Lung microvascular endothelial cell (primary cell): ENCODE measurements around the gene ABCA5. TPM values are rescaled to one million over a fixed set of nuclear protein-coding genes. Genes with fewer than 3 reads are reported as not detected.
"Not testable (repeated sequence)": the region's sequence is repeated elsewhere in the genome, so short reads cannot be mapped to it uniquely, and the experiment has no call there.

Source experiments
- DNase-seq, 2 donors: peaks; one replicate each; pipeline versions ENCODE4 v3.0.0 to v3.0.0-alpha.2; 2010; ENCODE audit warnings: low read depth in 2 of 2
- total RNA-seq: library from RNA; depleted of rRNA; stranded (reverse); fragments of >200 nt; gene quantifications from 2 replicates; pipeline ENCODE4 v1.2.1, GENCODE V29; 2014

Gene ABCA5
- total RNA-seq, 1 donor from 2014 or later: 17.1 TPM

- DNase-seq: no peak
These were observed 113.7 kb downstream of the ABCA5 start for GRCh38 chr17:69213059-69213813.

DNA sequence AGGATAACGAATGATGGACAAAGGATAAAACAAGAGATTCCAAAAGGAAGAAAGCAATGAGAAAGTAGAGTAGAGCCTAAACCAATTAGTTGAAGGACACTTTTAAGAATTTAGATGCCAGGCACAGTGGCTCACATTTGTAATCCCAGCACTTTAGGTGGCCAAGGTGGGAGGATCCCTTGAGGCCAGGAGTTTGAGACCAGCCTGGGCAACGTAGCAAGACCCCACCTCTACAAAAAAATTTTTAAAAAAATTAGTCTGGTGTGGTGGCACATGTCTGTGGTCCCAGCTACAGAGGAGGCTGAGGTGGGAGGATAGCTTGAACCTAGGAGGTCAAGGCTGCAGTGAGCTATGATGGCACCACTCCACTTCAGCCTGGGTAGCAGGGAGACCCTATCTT lies 118.3 kb downstream of the ABCA5 start:
- no peak for DNase-seq

DNA sequence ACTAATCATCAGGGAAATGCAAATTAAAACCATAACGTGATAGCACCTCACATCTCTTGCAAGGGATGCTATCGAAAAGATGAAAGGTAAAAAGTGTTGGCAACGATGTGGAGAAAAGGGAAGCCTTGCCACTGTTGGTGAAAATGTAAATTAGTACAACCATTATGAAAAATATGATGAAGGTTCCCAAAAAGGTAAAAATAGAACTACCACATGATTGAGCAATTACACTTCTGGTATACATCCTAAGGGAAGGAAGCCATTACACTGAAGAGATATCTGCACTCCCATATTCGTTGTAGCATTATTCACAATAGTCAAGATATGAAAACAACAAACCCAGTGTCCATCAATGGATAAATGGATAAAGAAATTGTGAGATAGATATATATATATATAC lies 119.8 kb downstream of the ABCA5 start:
- DNase-seq: no peak

DNA sequence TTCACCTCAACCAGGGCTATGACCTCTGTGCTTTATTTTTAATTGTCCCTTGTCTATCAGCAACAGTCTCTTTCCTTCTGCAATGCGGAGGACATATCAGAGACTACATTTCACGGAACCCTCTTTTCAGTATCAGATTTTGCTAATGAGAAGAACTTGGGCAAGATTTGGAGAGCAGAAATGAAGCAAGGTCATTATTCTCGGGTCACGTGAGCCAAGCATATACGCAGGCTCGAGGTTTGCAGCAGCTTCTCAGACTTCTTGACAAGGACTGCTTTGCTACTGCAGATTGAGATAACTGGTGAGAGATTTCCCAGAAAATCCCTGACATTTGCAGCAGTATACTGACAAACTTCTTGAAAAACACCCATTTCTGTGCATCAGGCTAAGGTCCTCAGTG lies 128.7 kb downstream of the ABCA5 start:
- no peak for DNase-seq

DNA sequence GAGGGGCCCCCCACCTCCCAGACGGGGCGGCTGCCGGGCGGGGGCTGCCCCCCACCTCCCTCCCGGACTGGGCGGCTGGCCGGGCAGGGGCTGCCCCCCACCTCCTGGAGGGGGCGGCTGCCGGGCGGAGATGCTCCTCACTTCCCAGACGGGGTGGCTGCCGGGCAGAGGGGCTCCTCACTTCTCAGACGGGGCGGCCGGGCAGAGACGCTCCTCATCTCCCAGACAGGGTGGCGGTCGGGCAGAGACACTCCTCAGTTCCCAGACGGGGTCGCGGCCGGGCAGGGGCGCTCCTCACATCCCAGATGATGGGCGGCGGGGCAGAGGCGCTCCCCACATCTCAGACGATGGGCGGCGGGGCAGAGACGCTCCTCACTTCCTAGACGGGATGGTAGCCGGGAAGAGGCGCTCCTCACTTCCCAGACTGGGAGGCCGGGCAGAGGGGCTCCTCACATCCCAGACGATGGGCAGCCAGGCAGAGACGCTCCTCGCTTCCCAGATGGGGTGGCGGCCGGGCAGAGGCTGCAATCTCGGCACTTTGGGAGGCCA lies 130.8 kb downstream of the ABCA5 start:
- not testable (repeated sequence) for DNase-seq

Other genes with a start within 250 kb of the ABCA5 start
- 5.2 and 19.0 TPM in 2 replicates for gene ABCA6, start 185.2 kb downstream of the ABCA5 start, total RNA-seq
- gene ABCA10, start 98.3 kb downstream of the ABCA5 start, total RNA-seq: 0.22 and 0.60 TPM in 2 replicates
- gene MAP2K6, start 87.6 kb upstream of the ABCA5 start, total RNA-seq: 2.8 and 6.3 TPM in 2 replicates